Mammary epithelial cell (primary cell): Measurements from ENCODE around the gene ASCC2.

Experiments
- CTCF ChIP-seq, 2 donors: IDR thresholded peaks in 1 of 2; conservative IDR thresholded peaks in 1 of 2; 2 replicates each; pipeline ENCODE4 v1.5.1; 2011 to 2012; ENCODE audit warnings: inconsistent platforms in 2 of 2, low read length in 2 of 2, mild to moderate bottlenecking in 2 of 2, control low read depth in 1 of 2, low read depth in 1 of 2; ENCODE audit not compliant: insufficient read depth in 1 of 2; ENCODE audit errors: extremely low read depth in 1 of 2
- EZH2 ChIP-seq: IDR thresholded peaks from 2 replicates; pipeline ENCODE4 v1.6.1; 2012; ENCODE audit warnings: low read length, inconsistent platforms, borderline replicate concordance

GRCh38 chr22:29872144-29872893, 34.2 kb upstream of the ASCC2 start:
- TF ChIP-seq CTCF (conservative IDR thresholded peaks at IDR 0.05 in 1 of 2, IDR thresholded peaks at IDR 0.05 in 1 of 2; ENCODE audit: extremely low read depth in 1 of 2, insufficient read depth in 1 of 2, low read depth in 1 of 2, low read length in 2 of 2), result no peak
- TF ChIP-seq EZH2, result no peak
